HG03442 (cell line): ENCODE results near the gene TENM3.

ENCODE experiments used
- ATAC-seq: cut with Tn5 transposase; IDR thresholded peaks from one replicate; pipeline ENCODE4 v1.9.1; 2021; ENCODE audit warnings: mild to moderate bottlenecking, moderate library complexity; ENCODE audit not compliant: unreplicated experiment

Gene TENM3

GRCh38 chr4:182549356-182549755 lies 306.2 kb downstream of the TENM3 start:
- no peak for ATAC-seq

DNA sequence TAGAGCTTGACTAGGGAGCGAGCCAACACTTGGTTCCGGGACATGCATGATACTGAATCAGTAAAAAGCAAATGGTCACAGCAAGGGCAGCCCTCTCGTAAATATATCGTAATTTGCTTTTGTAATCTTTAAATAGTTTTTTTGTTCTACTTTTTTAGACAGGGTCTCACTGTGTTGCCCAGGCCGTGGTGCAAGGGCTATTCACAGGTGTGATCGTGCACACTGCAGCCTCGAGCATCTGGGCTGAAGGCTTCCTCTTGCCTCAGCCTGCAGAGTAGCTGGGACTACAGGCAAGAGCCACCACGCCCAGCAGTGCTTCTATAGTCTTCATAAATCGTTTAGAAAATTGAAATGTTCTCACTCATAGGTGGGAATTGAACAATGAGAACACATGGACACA lies 309.7 kb downstream of the TENM3 start:
- ATAC-seq, result no peak

- no peak for ATAC-seq
Observed at GRCh38 chr4:182553653-182554052, 310.5 kb downstream of the TENM3 start.

DNA sequence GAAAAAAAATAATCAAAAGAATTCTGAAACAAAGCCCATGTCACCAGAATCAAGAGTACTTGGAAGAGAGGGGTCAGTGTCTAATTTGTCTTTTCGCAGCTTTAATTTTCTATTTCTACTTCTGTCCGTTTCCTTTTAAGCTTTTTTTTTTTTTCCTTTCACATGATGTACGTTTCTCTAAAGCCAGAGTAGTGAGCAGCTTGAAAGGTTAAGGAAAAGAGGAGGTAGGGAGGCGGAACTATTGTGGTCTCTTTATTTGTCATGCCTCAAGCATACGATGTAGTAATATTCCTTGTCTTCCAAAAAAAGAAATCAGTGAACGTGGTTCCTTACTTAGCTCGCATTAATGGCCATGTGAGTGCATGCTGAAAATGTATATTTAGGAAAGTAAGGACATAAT lies 311.5 kb downstream of the TENM3 start:
- no peak for ATAC-seq

DNA sequence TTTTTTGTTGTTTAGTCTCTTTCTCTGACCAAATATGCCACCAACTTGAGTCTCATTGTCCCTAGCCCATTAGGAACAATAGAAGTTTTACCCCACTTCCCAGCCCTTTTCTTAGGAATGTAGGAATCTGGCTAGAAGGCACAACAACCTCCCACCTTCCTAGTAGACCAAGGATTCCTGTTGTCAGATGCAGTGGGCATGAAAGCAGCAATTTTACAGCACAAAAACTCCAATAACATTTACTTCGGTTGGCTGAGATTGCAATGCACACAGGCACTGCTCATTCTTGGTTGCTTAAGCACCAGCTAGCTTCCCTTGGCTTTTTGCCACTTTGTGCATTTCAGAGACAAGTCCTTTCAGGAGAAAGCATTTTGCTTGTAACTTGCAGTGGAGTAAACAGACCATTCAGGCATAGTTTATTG lies 312.8 kb downstream of the TENM3 start:
- no peak for ATAC-seq

DNA sequence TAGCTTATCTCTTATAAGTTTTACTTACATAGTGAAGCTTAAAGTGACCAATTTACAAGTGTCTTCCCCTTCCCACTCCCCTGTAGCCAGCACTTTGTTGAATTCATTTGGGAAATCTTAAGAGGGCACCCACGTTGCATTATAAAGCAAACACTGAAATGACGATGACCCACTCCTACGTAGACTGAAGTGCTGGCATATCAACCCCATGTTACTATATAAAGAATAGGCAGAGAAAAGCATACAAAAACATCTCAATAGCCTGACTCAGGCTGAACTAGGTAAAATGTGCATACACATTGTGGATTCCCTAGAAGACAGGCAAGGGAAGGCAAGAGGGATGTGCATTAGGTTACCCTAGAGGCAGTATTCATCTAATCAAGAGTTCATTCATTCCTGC lies 313.4 kb downstream of the TENM3 start:
- no peak for ATAC-seq

DNA sequence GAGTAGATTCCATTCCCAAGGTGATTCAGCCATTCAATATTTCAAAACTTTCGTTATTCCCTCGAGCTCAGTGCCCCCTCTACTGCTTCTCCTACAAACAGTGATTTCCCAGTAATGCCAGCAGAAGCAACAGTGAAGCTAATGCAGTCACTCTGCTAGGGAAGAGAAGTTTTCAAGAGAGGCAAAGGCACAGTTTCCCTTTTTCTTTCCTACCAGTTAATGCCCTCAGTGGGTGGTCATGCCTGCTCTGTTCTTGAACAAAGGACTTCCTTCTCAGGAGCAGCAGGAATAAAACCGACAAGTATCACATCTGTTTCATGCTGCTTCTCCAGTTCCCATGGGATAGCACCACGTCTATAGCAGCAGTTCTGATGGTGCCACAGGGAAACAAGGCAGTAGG lies 317.2 kb downstream of the TENM3 start:
- ATAC-seq, result no peak

- ATAC-seq, result no peak
Observed at GRCh38 chr4:182562350-182562749, 319.1 kb downstream of the TENM3 start.

- ATAC-seq, result no peak
Observed at GRCh38 chr4:182564724-182565369, 321.6 kb downstream of the TENM3 start.

DNA sequence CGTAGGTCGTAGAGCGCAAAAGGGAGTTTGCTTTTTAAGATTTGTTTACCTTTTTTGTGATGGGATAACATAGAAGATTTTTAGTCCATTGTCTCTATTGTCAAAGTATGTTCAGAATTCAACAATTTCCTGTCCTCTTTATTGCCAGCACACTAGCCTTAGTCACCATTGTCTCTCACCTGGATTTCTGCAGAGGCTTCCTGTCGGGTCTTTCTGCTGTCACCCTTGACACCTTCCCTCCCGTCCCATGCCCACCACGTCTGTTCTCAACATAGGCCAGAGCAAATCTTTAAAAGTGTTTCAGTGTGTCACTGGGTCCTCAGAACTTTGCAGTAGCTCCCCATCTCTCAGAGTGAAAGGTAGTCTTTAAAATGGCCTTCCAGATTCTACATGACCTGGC lies 323.9 kb downstream of the TENM3 start:
- no peak for ATAC-seq

DNA sequence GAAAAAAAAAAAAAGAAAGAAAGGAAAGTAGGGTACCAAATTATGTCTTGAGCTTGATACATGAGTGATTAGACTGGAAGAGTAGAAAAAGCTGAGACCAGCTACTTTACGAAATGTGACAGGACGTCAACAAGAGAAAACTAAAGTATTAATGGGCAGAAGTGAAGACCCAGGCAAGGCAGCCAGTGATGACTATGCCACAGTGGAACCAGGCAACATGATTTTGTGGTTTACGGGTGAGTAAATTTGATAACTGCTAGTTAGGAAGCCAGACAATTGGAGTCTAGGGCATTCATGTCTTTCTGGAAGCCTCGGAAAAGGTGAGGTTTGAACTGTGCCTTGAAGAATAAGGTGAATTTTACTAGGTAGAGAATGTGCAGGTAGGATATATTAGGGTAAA lies 326.4 kb downstream of the TENM3 start:
- no peak for ATAC-seq

GRCh38 chr4:182574706-182575105 lies 331.5 kb downstream of the TENM3 start:
- no peak for ATAC-seq

DNA sequence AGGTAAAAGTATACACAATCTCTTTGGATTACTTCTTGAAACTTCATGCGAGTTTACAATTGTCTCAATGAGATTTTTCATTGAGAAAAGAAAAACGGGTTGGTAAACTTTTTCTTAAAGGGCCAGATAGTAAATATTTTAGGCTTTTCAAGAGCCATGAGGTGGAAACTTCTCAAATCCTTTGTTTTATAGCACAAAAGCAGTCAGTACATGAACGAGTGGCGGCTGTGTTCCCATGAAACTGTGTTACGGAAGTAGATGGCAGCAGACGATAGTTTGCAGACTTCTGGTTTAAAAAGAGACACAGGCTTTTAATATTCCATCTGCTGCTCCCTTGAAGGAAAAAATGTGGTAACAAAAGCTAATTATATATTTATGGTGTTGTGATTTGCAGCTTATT lies 332.0 kb downstream of the TENM3 start:
- ATAC-seq, result no peak

- no peak for ATAC-seq
Observed at GRCh38 chr4:182576601-182577289, 333.5 kb downstream of the TENM3 start.

DNA sequence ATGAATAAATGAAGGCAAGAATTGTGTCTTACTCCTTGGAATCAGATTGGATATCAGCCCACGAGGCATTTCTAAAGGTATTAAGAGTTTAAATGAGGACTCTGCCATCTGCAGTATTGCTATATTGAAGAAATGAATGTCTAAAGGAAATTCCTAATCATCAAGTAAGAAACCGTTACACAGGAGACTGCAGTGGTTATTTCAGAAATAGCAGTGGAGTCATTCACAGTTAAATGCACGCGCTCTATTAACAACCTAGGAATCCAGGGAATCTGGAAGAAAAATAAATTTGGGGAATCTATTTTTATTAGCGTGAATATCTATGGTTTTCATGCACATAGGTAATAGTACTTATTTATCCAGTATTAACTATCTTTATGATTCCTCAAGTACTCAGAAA lies 334.2 kb downstream of the TENM3 start:
- ATAC-seq, result no peak

GRCh38 chr4:182578402-182578801 lies 335.2 kb downstream of the TENM3 start:
- ATAC-seq, result no peak

DNA sequence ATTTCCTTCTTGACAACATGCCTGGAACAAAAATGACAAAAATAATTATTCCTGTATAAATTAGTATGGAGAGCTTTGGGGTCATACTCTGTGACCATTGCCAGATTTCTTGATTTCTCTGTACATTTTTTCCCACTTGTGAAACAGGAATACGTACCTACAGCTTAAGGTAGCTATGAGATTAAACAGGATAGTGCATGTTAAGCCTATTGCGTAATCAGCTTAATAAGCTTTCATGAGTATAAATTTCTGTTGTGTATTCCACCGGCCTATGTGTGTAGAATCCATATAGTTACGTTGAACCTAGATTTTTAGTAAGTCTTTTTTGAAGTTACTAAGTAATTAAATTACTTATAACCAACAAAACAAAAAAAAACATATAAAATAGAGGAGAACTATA lies 339.0 kb downstream of the TENM3 start:
- ATAC-seq, result no peak

GRCh38 chr4:182583703-182584415 lies 340.7 kb downstream of the TENM3 start:
- no peak for ATAC-seq

GRCh38 chr4:182585321-182585720 lies 342.1 kb downstream of the TENM3 start:
- no peak for ATAC-seq

GRCh38 chr4:182589100-182589499 lies 345.9 kb downstream of the TENM3 start:
- ATAC-seq, result no peak

DNA sequence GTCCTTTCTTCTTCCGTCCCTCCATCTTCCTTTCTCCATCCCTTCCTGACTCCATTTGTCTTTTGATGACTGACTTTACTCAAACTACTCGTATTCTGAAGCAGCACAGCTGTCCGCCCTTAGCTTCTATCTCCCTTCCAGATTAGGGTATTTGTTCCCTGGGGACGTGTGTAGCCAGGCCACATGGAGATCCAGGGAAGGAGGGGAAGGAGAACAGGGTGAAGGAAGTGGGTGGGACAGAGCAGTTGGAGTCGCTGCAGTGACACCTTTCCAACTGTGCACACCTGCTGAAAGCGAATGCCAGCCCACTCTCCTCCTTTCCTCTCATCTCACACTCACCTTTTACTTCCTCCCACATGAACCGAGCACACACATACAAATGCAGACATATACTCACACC lies 350.2 kb downstream of the TENM3 start:
- ATAC-seq, result no peak

DNA sequence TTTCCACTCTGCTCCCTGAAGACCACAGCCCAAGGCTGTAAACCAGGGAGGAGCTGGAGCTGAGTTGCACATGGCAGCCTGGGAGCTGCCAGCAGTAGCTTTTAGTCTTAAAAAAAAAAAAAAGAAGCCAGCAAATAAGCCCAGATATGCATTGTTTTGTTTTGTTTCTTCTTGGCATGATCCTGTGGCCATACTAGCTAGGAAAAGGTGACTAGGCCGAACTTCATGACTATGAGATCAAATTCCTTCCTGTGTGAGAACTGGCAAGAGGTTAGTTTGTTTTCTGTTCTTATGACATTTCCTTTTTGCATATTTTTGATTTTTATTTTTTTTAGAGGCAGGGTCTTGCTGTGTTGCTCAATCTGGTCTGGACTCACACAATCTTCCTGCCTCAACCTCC lies 350.7 kb downstream of the TENM3 start:
- no peak for ATAC-seq
